ENCODE results near the gene PVR.
"Not testable (repeated sequence)": the region's sequence is repeated elsewhere in the genome, so short reads cannot be mapped to it uniquely, and the experiment has no call there.

The PVR gene

GRCh38 chr19:44643605-44644401 is at the start of gene PVR:
Gene PVR, plus strand, starts transcription at chr19:44643910. Its CDS starts 187 bp downstream, at chr19:44644097.
- peak; percentile 56 for DNase-seq

- DNase-seq, result no peak
Measured at GRCh38 chr19:44596428-44597130, 47.1 kb upstream of the PVR start.

- no peak for DNase-seq
Measured at GRCh38 chr19:44597131-44597491, 46.6 kb upstream of the PVR start.

GRCh38 chr19:44598355-44598754 is 45.4 kb upstream of the PVR start:
- DNase-seq, result no peak

- no peak for DNase-seq
Measured at GRCh38 chr19:44598880-44599279, 44.8 kb upstream of the PVR start.

- no peak for DNase-seq
Measured at GRCh38 chr19:44600466-44600865, 43.2 kb upstream of the PVR start.

GRCh38 chr19:44602081-44602480 is 41.6 kb upstream of the PVR start:
- no peak for DNase-seq

- no peak for DNase-seq
Measured at GRCh38 chr19:44603201-44603945, 40.3 kb upstream of the PVR start.

GRCh38 chr19:44604241-44604640 is 39.5 kb upstream of the PVR start:
- no peak for DNase-seq

- DNase-seq, result no peak
Measured at GRCh38 chr19:44605547-44605946, 38.2 kb upstream of the PVR start.

GRCh38 chr19:44607049-44607448 is 36.7 kb upstream of the PVR start:
- DNase-seq, result no peak

GRCh38 chr19:44607917-44608316 is 35.8 kb upstream of the PVR start:
- no peak for DNase-seq

GRCh38 chr19:44608391-44608821 is 35.3 kb upstream of the PVR start:
- DNase-seq, result peak; percentile 1

- DNase-seq, result no peak
Measured at GRCh38 chr19:44609219-44609618, 34.5 kb upstream of the PVR start.

GRCh38 chr19:44610497-44610896 is 33.2 kb upstream of the PVR start:
- not testable (repeated sequence) for DNase-seq

GRCh38 chr19:44611812-44612295 is 31.9 kb upstream of the PVR start:
- no peak for DNase-seq

GRCh38 chr19:44613295-44614178 is 30.2 kb upstream of the PVR start, which contains the start of gene IGSF23:
Gene IGSF23, plus strand, starts transcription at chr19:44613563. Its CDS starts 83 bp downstream, at chr19:44613646.
- no peak for DNase-seq

- DNase-seq, result no peak
Measured at GRCh38 chr19:44614313-44614712, 29.4 kb upstream of the PVR start.

GRCh38 chr19:44615863-44616247 is 27.9 kb upstream of the PVR start:
- DNase-seq, result no peak

GRCh38 chr19:44617110-44617880 is 26.4 kb upstream of the PVR start:
- DNase-seq, result no peak

- DNase-seq, result no peak
Measured at GRCh38 chr19:44618640-44619357, 24.9 kb upstream of the PVR start.
